ENCODE data around the gene FGF2. TPM values are rescaled to one million over a fixed set of nuclear protein-coding genes. Genes with fewer than 3 reads are reported as not detected.

FGF2 gene
- total RNA-seq, result 10 to 100 TPM in 1 of 3 donors, 1 to 10 TPM in 2; 1.3 to 45.0 (median 2.4) TPM
- long read RNA-seq, donor 1, full-length matches to known transcripts, result 15 of 21 reads
- long read RNA-seq, donor 1, partial matches to known transcripts, result 0 of 21 reads
- long read RNA-seq, donor 1, other reads (novel, unspliced or antisense), result 6 of 21 reads
- long read RNA-seq, donor 2, result 0 reads

DNA sequence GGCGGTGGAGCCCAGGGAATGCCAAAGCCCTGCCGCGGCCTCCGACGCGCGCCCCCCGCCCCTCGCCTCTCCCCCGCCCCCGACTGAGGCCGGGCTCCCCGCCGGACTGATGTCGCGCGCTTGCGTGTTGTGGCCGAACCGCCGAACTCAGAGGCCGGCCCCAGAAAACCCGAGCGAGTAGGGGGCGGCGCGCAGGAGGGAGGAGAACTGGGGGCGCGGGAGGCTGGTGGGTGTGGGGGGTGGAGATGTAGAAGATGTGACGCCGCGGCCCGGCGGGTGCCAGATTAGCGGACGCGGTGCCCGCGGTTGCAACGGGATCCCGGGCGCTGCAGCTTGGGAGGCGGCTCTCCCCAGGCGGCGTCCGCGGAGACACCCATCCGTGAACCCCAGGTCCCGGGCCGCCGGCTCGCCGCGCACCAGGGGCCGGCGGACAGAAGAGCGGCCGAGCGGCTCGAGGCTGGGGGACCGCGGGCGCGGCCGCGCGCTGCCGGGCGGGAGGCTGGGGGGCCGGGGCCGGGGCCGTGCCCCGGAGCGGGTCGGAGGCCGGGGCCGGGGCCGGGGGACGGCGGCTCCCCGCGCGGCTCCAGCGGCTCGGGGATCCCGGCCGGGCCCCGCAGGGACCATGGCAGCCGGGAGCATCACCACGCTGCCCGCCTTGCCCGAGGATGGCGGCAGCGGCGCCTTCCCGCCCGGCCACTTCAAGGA lies at the start of gene FGF2:
FGF2 (plus strand) TSS at position 279 of the 705 bp plus-strand sequence; CDS start at position 623, 344 bp downstream.
- TF ChIP-seq, protein P1, sequence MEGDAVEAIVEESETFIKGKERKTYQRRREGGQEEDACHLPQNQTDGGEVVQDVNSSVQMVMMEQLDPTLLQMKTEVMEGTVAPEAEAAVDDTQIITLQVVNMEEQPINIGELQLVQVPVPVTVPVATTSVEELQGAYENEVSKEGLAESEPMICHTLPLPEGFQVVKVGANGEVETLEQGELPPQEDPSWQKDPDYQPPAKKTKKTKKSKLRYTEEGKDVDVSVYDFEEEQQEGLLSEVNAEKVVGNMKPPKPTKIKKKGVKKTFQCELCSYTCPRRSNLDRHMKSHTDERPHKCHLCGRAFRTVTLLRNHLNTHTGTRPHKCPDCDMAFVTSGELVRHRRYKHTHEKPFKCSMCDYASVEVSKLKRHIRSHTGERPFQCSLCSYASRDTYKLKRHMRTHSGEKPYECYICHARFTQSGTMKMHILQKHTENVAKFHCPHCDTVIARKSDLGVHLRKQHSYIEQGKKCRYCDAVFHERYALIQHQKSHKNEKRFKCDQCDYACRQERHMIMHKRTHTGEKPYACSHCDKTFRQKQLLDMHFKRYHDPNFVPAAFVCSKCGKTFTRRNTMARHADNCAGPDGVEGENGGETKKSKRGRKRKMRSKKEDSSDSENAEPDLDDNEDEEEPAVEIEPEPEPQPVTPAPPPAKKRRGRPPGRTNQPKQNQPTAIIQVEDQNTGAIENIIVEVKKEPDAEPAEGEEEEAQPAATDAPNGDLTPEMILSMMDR (IDR thresholded peaks at IDR 0.05), result no peak

DNA sequence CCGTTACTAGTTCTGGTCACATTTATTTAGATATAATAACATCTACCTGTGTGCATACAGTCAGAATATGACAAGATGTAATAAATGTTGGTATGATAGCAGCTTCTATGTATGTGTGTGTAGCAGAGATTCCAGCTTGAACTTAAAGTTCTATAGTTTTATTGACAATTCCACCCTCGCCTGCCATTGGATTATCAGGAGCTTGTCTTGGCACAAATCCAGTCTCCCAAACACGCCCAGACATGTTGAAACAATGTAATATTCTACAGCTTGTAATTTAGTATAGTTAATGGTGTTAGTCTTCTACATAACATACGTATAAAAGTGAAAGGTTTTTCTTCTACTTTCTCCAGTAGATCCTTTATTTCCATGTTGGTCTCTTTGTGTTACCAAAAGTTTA lies 49.7 kb upstream of the FGF2 start:
- ATAC-seq (peak; percentile 96), DNase-seq (peak in 1 of 3 donors; percentile 64)
- H3K4me3 ChIP-seq, result no peak overlapping the region
- TF ChIP-seq, protein P1 (IDR thresholded peaks at IDR 0.05), result no peak
- no peaks in the 10 kb centered on the region for H3K4me1 ChIP-seq (ENCODE audit: low read depth)
- H3K36me3 ChIP-seq (ENCODE audit: low read depth), result no peaks in the 10 kb centered on the region
- intact Hi-C loops (cut with DNase I, micrococcal nuclease), result no loop called here
- H3K9me3 ChIP-seq, result no peaks in the 10 kb centered on the region

More for the DNA sequence above, at the start of gene FGF2:
- no peaks in the 10 kb centered on the region for H3K36me3 ChIP-seq (ENCODE audit: low read depth)
- ATAC-seq, result peak; percentile 44
- no peaks in the 10 kb centered on the region for H3K4me1 ChIP-seq (ENCODE audit: low read depth)
- DNase-seq, result peak; percentile 40 to 66 (median 58)
- H3K9me3 ChIP-seq, result no peaks in the 10 kb centered on the region
- intact Hi-C loops (cut with DNase I, micrococcal nuclease), result no loop called here
- H3K4me3 ChIP-seq, result peak within 1 kb of the TSS; percentile 11

DNA sequence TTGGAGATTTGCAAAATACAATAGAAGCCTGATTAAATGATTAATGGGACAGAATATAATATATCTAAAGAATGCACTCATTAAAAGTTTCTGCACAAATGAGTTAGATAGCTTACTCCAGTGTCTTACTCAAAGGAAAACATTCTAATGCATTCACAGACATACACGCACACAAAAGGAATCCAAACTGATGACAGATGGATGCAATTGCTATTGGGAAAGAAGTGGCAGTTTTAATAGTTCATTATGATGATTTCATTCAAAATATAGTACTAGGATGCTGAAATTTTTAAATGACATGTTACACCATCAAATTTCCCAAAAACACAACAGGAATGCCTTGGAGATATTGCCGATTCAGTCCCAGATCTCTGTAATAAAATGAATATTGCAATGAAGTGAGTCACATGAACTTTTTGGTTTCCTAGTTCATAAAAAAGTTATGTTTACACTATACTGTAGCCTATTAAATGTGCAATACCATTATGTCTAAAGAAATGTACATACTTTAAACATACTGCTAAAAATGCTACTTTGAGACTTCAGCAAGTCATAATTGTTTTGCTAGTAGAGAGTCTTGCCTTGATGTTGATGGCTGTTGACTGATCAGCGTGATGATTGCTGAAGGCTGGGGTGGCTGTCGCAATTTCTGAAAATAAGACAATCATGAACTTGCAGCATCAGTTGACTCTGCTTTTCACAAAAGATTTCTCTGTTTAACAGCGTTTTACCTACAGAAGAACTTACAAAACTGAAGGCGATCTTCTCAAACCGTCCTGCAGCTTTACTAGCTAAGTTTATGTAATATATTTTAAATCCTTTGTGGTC lies 48.6 kb upstream of the FGF2 start:
- Histone ChIP-seq H3K4me1 (ENCODE audit: low read depth) (no peaks in the 10 kb centered on the region), H3K9me3 (no peaks in the 10 kb centered on the region), H3K36me3 (ENCODE audit: low read depth) (no peaks in the 10 kb centered on the region), H3K4me3 (no peak overlapping the region)
- TF ChIP-seq, protein P1 (IDR thresholded peaks at IDR 0.05), result no peak
- intact Hi-C loops (cut with DNase I, micrococcal nuclease), result no loop called here
- no peak for DNase-seq
- no peak for ATAC-seq

DNA sequence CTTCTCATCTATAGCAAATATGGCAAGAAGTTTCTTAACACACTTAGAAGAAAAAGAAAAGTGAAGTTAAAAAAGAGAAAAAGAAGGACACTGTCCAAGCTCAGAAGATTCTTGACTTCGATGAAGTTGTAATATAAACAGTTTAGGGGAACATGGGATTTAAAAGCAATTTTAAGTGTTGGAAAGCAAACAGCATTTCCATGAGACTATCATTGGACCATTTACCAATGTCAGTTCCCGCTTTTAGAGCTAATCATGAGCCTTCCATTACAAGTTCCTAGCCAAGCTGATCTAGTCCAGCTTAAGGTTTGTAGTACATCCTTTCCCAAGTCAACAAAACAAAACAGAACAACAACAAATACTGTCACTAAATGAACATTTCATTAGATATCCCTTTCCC lies 45.1 kb upstream of the FGF2 start:
- Histone ChIP-seq H3K4me3 (no peak overlapping the region), H3K9me3 (no peaks in the 10 kb centered on the region), H3K36me3 (ENCODE audit: low read depth) (no peaks in the 10 kb centered on the region), H3K4me1 (ENCODE audit: low read depth) (peaks cover 9% of the 10 kb centered on the region)
- no peak for DNase-seq
- intact Hi-C loops (cut with DNase I, micrococcal nuclease), result no loop called here
- TF ChIP-seq, protein P1 (IDR thresholded peaks at IDR 0.05), result no peak
- no peak for ATAC-seq

DNA sequence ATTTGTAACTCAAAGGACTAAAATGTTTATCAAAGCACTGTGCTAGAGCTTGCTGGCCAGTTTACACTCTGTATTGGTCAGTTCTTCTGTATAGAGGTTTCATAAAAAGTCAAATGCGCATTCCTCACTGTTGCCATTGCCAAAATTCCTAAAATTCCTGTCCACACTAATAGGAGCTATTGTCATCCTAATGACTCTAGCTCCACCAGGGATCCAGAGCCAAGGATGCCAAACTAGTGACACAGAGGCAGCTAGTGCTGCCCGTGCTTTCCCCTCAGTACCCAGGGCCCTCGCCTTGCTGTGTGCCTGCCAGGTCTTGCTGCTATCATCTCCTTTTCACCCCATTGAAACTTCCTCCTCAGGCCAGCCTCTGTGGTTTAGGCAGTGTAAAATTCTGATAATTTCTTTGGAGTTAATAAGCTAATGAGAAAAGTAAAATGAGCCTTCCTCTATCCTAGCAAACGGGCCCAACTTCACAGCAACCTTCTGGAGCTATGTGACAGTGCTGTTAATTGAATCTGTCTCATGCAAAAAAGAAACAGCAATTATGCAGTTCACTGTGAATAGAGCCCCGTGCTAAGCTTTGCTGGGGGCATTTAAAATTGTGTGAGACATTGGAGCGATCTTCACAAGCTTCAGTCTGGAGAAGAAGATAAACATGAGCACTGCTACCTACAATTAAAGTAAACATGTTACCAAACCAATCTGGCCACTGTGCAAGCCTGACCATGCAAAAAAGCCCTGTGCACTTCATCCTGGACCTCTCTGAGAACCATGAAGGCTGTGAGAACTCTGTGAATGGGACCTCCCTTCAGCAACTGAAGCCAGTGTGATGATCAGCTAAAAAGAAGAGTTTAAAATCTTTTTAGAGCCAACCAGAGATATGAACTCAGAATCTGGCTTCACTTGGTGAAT lies 43.1 kb upstream of the FGF2 start:
- no peaks in the 10 kb centered on the region for H3K9me3 ChIP-seq
- no peak overlapping the region for H3K4me3 ChIP-seq
- H3K4me1 ChIP-seq (ENCODE audit: low read depth), result peaks cover 9% of the 10 kb centered on the region
- ATAC-seq (peak; percentile 64), DNase-seq (no peak)
- TF ChIP-seq, protein P1 (IDR thresholded peaks at IDR 0.05), result no peak
- intact Hi-C loops (cut with DNase I, micrococcal nuclease), result no loop called here
- H3K36me3 ChIP-seq (ENCODE audit: low read depth), result no peaks in the 10 kb centered on the region

Data from mucosa of descending colon (tissue), 3 donors.